ENCODE data around the gene PP2D1. TPM values are rescaled to one million over a fixed set of nuclear protein-coding genes. Genes with fewer than 3 reads are reported as not detected.
"Not testable (repeated sequence)": the region's sequence is repeated elsewhere in the genome, so short reads cannot be mapped to it uniquely, and the experiment has no call there.

Gene PP2D1
- total and polyA plus RNA-seq, 2 donors, result not detected

- Histone ChIP-seq H3K4me3 (ENCODE audit: low read depth, low read length) (no peak overlapping the region), H3K4me1 (ENCODE audit: insufficient read depth) (no peaks in the 10 kb centered on the region)
- 61% methylated on average over 3 of the region's 3 CpGs for WGBS
Measured at GRCh38 chr3:19972054-19972453, 40.0 kb downstream of the PP2D1 start.

GRCh38 chr3:19970327-19970726 lies 41.7 kb downstream of the PP2D1 start:
- 41% methylated on average over 8 of the region's 8 CpGs for WGBS
- Histone ChIP-seq H3K4me3 (ENCODE audit: low read depth, low read length) (no peak overlapping the region), H3K36me3 (ENCODE audit: insufficient read depth) (no peaks in the 10 kb centered on the region), H3K27ac (ENCODE audit: low read depth) (no peak overlapping the region), H3K4me1 (ENCODE audit: insufficient read depth) (no peaks in the 10 kb centered on the region)
- no peak for DNase-seq (ENCODE audit: extremely low spot score)

More at GRCh38 chr3:19972054-19972453, 40.0 kb downstream of the PP2D1 start:
- Histone ChIP-seq H3K36me3 (ENCODE audit: insufficient read depth) (no peaks in the 10 kb centered on the region), H3K27ac (ENCODE audit: low read depth) (no peak overlapping the region)
- DNase-seq (ENCODE audit: extremely low spot score), result no peak

GRCh38 chr3:19967812-19968211 lies 44.3 kb downstream of the PP2D1 start:
- no peak overlapping the region for H3K27ac ChIP-seq (ENCODE audit: low read depth)
- H3K4me3 ChIP-seq (ENCODE audit: low read depth, low read length), result no peak overlapping the region
- DNase-seq (ENCODE audit: extremely low spot score), result no peak
- H3K36me3 ChIP-seq (ENCODE audit: insufficient read depth), result no peaks in the 10 kb centered on the region
- H3K4me1 ChIP-seq (ENCODE audit: insufficient read depth), result no peaks in the 10 kb centered on the region
- 82% methylated on average over 4 of the region's 4 CpGs for WGBS

- no peak overlapping the region for H3K4me3 ChIP-seq (ENCODE audit: low read depth, low read length)
- 88% methylated on average over 6 of the region's 6 CpGs for WGBS
- H3K36me3 ChIP-seq (ENCODE audit: insufficient read depth), result no peaks in the 10 kb centered on the region
- no peak for DNase-seq (ENCODE audit: extremely low spot score)
- H3K27ac ChIP-seq (ENCODE audit: low read depth), result no peak overlapping the region
- H3K4me1 ChIP-seq (ENCODE audit: insufficient read depth), result no peaks in the 10 kb centered on the region
Measured at GRCh38 chr3:19967208-19967607, 44.9 kb downstream of the PP2D1 start.

GRCh38 chr3:19961960-19962359 lies 50.1 kb downstream of the PP2D1 start:
- no peak for DNase-seq (ENCODE audit: extremely low spot score)
- Histone ChIP-seq H3K36me3 (ENCODE audit: insufficient read depth) (no peaks in the 10 kb centered on the region), H3K27ac (ENCODE audit: low read depth) (no peak overlapping the region), H3K4me1 (ENCODE audit: insufficient read depth) (no peaks in the 10 kb centered on the region), H3K4me3 (ENCODE audit: low read depth, low read length) (no peak overlapping the region)
- WGBS, result 92% methylated on average over 4 of the region's 4 CpGs

- no peaks in the 10 kb centered on the region for H3K36me3 ChIP-seq (ENCODE audit: insufficient read depth)
- no peaks in the 10 kb centered on the region for H3K4me1 ChIP-seq (ENCODE audit: insufficient read depth)
- H3K27ac ChIP-seq (ENCODE audit: low read depth), result no peak overlapping the region
- H3K4me3 ChIP-seq (ENCODE audit: low read depth, low read length), result no peak overlapping the region
- WGBS, result 85% methylated on average over 4 of the region's 4 CpGs
- DNase-seq (ENCODE audit: extremely low spot score), result no peak
Measured at GRCh38 chr3:19960696-19961095, 51.4 kb downstream of the PP2D1 start.

- no peak for DNase-seq (ENCODE audit: extremely low spot score)
- Histone ChIP-seq H3K36me3 (ENCODE audit: insufficient read depth) (no peaks in the 10 kb centered on the region), H3K4me1 (ENCODE audit: insufficient read depth) (no peaks in the 10 kb centered on the region), H3K4me3 (ENCODE audit: low read depth, low read length) (no peak overlapping the region), H3K27ac (ENCODE audit: low read depth) (no peak overlapping the region)
- WGBS, result 73% methylated on average over 4 of the region's 4 CpGs
Measured at GRCh38 chr3:19959505-19959904, 52.6 kb downstream of the PP2D1 start.

- WGBS, result 91% methylated on average over 9 of the region's 9 CpGs
- H3K4me3 ChIP-seq (ENCODE audit: low read depth, low read length); H3K36me3 ChIP-seq (ENCODE audit: insufficient read depth); DNase-seq (ENCODE audit: extremely low spot score); H3K4me1 ChIP-seq (ENCODE audit: insufficient read depth); H3K27ac ChIP-seq (ENCODE audit: low read depth): not testable (repeated sequence)
Measured at GRCh38 chr3:19957354-19957753, 54.7 kb downstream of the PP2D1 start.

GRCh38 chr3:19954676-19955075 lies 57.4 kb downstream of the PP2D1 start:
- DNase-seq (ENCODE audit: extremely low spot score), result no peak
- 92% methylated on average over 4 of the region's 4 CpGs for WGBS
- Histone ChIP-seq H3K4me1 (ENCODE audit: insufficient read depth) (no peaks in the 10 kb centered on the region), H3K4me3 (ENCODE audit: low read depth, low read length) (no peak overlapping the region), H3K27ac (ENCODE audit: low read depth) (no peak overlapping the region), H3K36me3 (ENCODE audit: insufficient read depth) (no peaks in the 10 kb centered on the region)

- H3K4me1 ChIP-seq (ENCODE audit: insufficient read depth), result no peaks in the 10 kb centered on the region
- no peak for DNase-seq (ENCODE audit: extremely low spot score)
- WGBS, result 87% methylated on average over 2 of the region's 2 CpGs
- no peaks in the 10 kb centered on the region for H3K36me3 ChIP-seq (ENCODE audit: insufficient read depth)
- no peak overlapping the region for H3K27ac ChIP-seq (ENCODE audit: low read depth)
- H3K4me3 ChIP-seq (ENCODE audit: low read depth, low read length), result no peak overlapping the region
Measured at GRCh38 chr3:19950316-19950715, 61.7 kb downstream of the PP2D1 start.

- H3K36me3 ChIP-seq (ENCODE audit: insufficient read depth), result no peaks in the 10 kb centered on the region
- WGBS, result 2% methylated on average over 2 of the region's 2 CpGs
Measured at GRCh38 chr3:19948226-19948591, 63.9 kb downstream of the PP2D1 start.

GRCh38 chr3:19947549-19948225 lies 64.4 kb downstream of the PP2D1 start:
- no peaks in the 10 kb centered on the region for H3K36me3 ChIP-seq (ENCODE audit: insufficient read depth)
- peak overlapping the region; percentile 97 for H3K27ac ChIP-seq (ENCODE audit: low read depth)
- H3K4me1 ChIP-seq (ENCODE audit: insufficient read depth), result no peaks in the 10 kb centered on the region
- DNase-seq (ENCODE audit: extremely low spot score), result peak; percentile 20
- WGBS, result under 1% methylated on average over 30 of the region's 30 CpGs
- peak overlapping the region; percentile 66 for H3K4me3 ChIP-seq (ENCODE audit: low read depth, low read length)

More at GRCh38 chr3:19948226-19948591, 63.9 kb downstream of the PP2D1 start:
- H3K4me1 ChIP-seq (ENCODE audit: insufficient read depth), result no peaks in the 10 kb centered on the region
- H3K27ac ChIP-seq (ENCODE audit: low read depth), result peak overlapping the region; percentile 97
- no peak for DNase-seq (ENCODE audit: extremely low spot score)
- H3K4me3 ChIP-seq (ENCODE audit: low read depth, low read length), result peak overlapping the region; percentile 66

GRCh38 chr3:19946832-19947548 lies 65.1 kb downstream of the PP2D1 start, which contains the start of gene RAB5A:
Gene RAB5A, plus strand, starts transcription at chr3:19947097. Its CDS starts 3,802 bp downstream, at chr3:19950899.
- under 1% methylated on average over 73 of the region's 73 CpGs for WGBS
- peak; percentile 95 for DNase-seq (ENCODE audit: extremely low spot score)
- peak within 1 kb of the TSS; percentile 66 for H3K4me3 ChIP-seq (ENCODE audit: low read depth, low read length)
- H3K27ac ChIP-seq (ENCODE audit: low read depth), result peak within 1 kb of the TSS; percentile 97
- H3K4me1 ChIP-seq (ENCODE audit: insufficient read depth), result no peaks in the 10 kb centered on the region
- H3K36me3 ChIP-seq (ENCODE audit: insufficient read depth), result no peaks in the 10 kb centered on the region

All from urinary bladder (tissue), 4 donors.